GM12878 (cell line): Measurements from ENCODE around the gene CAPN2. TPM values are rescaled to one million over a fixed set of nuclear protein-coding genes. Genes with fewer than 3 reads are reported as not detected.

Source experiments
- ATAC-seq: fragments of 200-7000 bp; cut with Tn5 transposase; 3 replicates; pipeline ENCODE4 v1.9.1; 2020; ENCODE audit warnings: mild to moderate bottlenecking, moderate library complexity
- BruUV-seq: library from RNA; stranded (reverse); fragments of 400-500 nt; replicated peaks from 2 replicates; lab custom pipeline; 2021; lab: Mats Ljungman, UMichigan
- CTCF ChIA-PET: fragments of 300-600 bp; sonication (Branson Sonifier 250); formaldehyde crosslinking; extraction: SDS; loops from one replicate; lab custom pipeline; 2021; ENCODE audit warnings: inconsistent platforms; lab: Yijun Ruan, JAX
- POLR2A ChIA-PET: fragments of 350-600 bp; formaldehyde crosslinking; extraction: SDS; loops from one replicate; lab custom pipeline; 2021; ENCODE audit warnings: inconsistent platforms; lab: Charles Lee
- RAD21 ChIA-PET: fragments of 300-600 bp; sonication (Branson Sonifier 250); formaldehyde crosslinking; loops from one replicate; lab custom pipeline; 2023; ENCODE audit warnings: antibody characterized with exemption; ENCODE audit not compliant: unreplicated experiment; lab: Charles Lee
- SMC1A ChIA-PET: fragments of 300-600 bp; sonication (Branson Sonifier 250); formaldehyde crosslinking; loops from one replicate; lab custom pipeline; 2023; ENCODE audit not compliant: unreplicated experiment, uncharacterized antibody; lab: Charles Lee
- DNase-seq: peaks from one replicate; pipeline ENCODE4 v3.0.0-alpha.2; 2011; ENCODE audit warnings: low read depth, low spot score
- FAIRE-seq: peaks from 3 replicates; lab custom pipeline; 2011; peaks lifted over from hg19 to GRCh38; lab: Jason Lieb, UNC
- H2AFZ ChIP-seq: 2 replicates; pipeline ENCODE4 v1.6.0; 2011; ENCODE audit warnings: low read depth, low read length, control low read depth; ENCODE audit not compliant: control insufficient read depth
- H3K27ac ChIP-seq: 2 replicates; pipeline ENCODE4 v1.5.1; 2011; ENCODE audit warnings: control low read depth; ENCODE audit not compliant: control insufficient read depth, insufficient read depth
- H3K27me3 ChIP-seq, 2 experiments: replicated peaks in 1 of 2; 2 replicates each; pipeline versions ENCODE4 v1.6.0 to v1.6.1; 2011; ENCODE audit warnings: low read length in 1 of 2; ENCODE audit not compliant: control insufficient read depth in 2 of 2, insufficient read depth in 2 of 2
- H3K36me3 ChIP-seq, 2 experiments: 2 replicates each; pipeline ENCODE4 v1.5.1; 2011; ENCODE audit warnings: low read length in 1 of 2; ENCODE audit not compliant: control insufficient read depth in 2 of 2, insufficient read depth in 2 of 2
- H3K4me1 ChIP-seq: 2 replicates; pipeline ENCODE4 v1.6.1; 2011; ENCODE audit warnings: mild to moderate bottlenecking, low read length, moderate library complexity, mixed read lengths; ENCODE audit not compliant: control insufficient read depth, insufficient read depth
- H3K4me2 ChIP-seq: 2 replicates; pipeline ENCODE4 v1.6.0; 2011; ENCODE audit warnings: control low read depth; ENCODE audit not compliant: control insufficient read depth, insufficient read depth
- H3K4me3 ChIP-seq: fragments of 200-600 bp; sonication (generic); 2 replicates; pipeline ENCODE4 v1.5.1; 2016
- H3K79me2 ChIP-seq: 2 replicates; pipeline ENCODE4 v1.6.0; 2011; ENCODE audit warnings: low read length; ENCODE audit not compliant: control insufficient read depth, insufficient read depth
- H3K9ac ChIP-seq: 2 replicates; pipeline ENCODE4 v1.8.0; 2011; ENCODE audit warnings: low read length, control low read depth, mixed read lengths; ENCODE audit not compliant: control insufficient read depth, insufficient read depth
- H3K9me3 ChIP-seq: replicated peaks from 3 replicates; pipeline ENCODE4 v1.5.1; 2011; ENCODE audit warnings: mild to moderate bottlenecking, low read length; ENCODE audit not compliant: control insufficient read depth, insufficient read depth
- H4K20me1 ChIP-seq: 2 replicates; pipeline ENCODE4 v1.6.0; 2011; ENCODE audit not compliant: control insufficient read depth, insufficient read depth
- ETV6 ChIP-seq, 2 experiments: fragments of 450-650 bp in 1 of 2; IDR thresholded peaks in 1 of 2; conservative IDR thresholded peaks in 1 of 2; 2 replicates each; pipeline ENCODE4 v1.6.1; 2014; ENCODE audit warnings: antibody characterized with exemption in 1 of 2, borderline replicate concordance in 1 of 2, low read depth in 1 of 2, mild to moderate bottlenecking in 1 of 2, moderate library complexity in 1 of 2
- JUND ChIP-seq: IDR thresholded peaks from 2 replicates; pipeline ENCODE4 v1.6.1; 2012; ENCODE audit warnings: low read depth, mild to moderate bottlenecking, low read length, improper control_type of control experiment, moderate library complexity
- KDM1A ChIP-seq: fragments of 200-600 bp; sonication (generic); IDR thresholded peaks from 2 replicates; pipeline ENCODE4 v1.6.1; 2016; ENCODE audit warnings: borderline replicate concordance
- MTA3 ChIP-seq: IDR thresholded peaks from 2 replicates; pipeline ENCODE4 v1.6.1; 2012; ENCODE audit warnings: low read length, inconsistent platforms, borderline replicate concordance
- NR2F1 ChIP-seq: fragments of 450-650 bp; conservative IDR thresholded peaks from 2 replicates; pipeline ENCODE4 v1.6.1; 2017; ENCODE audit warnings: mild to moderate bottlenecking
- RB1 ChIP-seq: fragments of 450-650 bp; formaldehyde crosslinking; IDR thresholded peaks from 2 replicates; pipeline ENCODE4 v1.6.1; 2017; ENCODE audit warnings: mild to moderate bottlenecking, borderline replicate concordance
- RBBP5 ChIP-seq: fragments of 200-600 bp; sonication (generic); conservative IDR thresholded peaks from 2 replicates; pipeline ENCODE4 v1.6.1; 2016
- TAF1 ChIP-seq: IDR thresholded peaks from 2 replicates; pipeline ENCODE4 v1.6.1; 2011; ENCODE audit warnings: mild to moderate bottlenecking, low read depth, low read length, borderline replicate concordance
- ZNF24 ChIP-seq: fragments of 450-650 bp; IDR thresholded peaks from 2 replicates; pipeline ENCODE4 v1.6.1; 2017; ENCODE audit warnings: antibody characterized with exemption, mild to moderate bottlenecking
- ZNF384 ChIP-seq: IDR thresholded peaks from 2 replicates; pipeline ENCODE4 v1.6.1; 2012; ENCODE audit warnings: low read depth, mild to moderate bottlenecking, low read length, improper control_type of control experiment, borderline replicate concordance
- WGBS: methylation state at CpG from one replicate; pipeline ENCODE4 v1.1.6; 2016; ENCODE audit warnings: low lambda C conversion rate; ENCODE audit not compliant: insufficient replicate concordance, insufficient coverage; ENCODE audit errors: missing lambda C conversion rate; 5-methylcytosine and 5-hydroxymethylcytosine counted together
- in situ Hi-C: fragments of 300-500 bp; cut with MboI; formaldehyde crosslinking; loops from 9 replicates; pipeline ENCODE4 v1.14.3; 2018; ENCODE audit warnings: mixed read lengths
- intact Hi-C: fragments of 100-400 bp; cut with micrococcal nuclease; formaldehyde crosslinking; loops from one replicate; pipeline ENCODE4 v1.14.2; 2022; ENCODE audit not compliant: unreplicated experiment
- polyA plus RNA-seq, 11 experiments: library from polyadenylated mRNA; depleted of rRNA in 4 of 11; unstranded in 6 of 11; stranded (reverse) in 5 of 11; fragments of >200 nt; fragmentation: Nextera tagmentation in 4 of 11; fragmentation: Illumina TruSeq in 1 of 11; extraction: Ambion mirVana in 4 of 11; extraction: Trizol in 1 of 11; gene quantifications; 1 replicate in 1 of 11; 2 replicates in 10 of 11; pipeline versions ENCODE4 v1.2.1 to v1.2.3, GENCODE V29; 2011 to 2016; ENCODE audit warnings: inconsistent platforms in 2 of 11, missing spikeins in 2 of 11, low read depth in 1 of 11
- total RNA-seq, 4 experiments: library from RNA; depleted of rRNA in 3 of 4; stranded (reverse); fragments of >200 nt in 3 of 4; fragmentation: Illumina TruSeq in 1 of 4; extraction: Trizol in 1 of 4; gene quantifications; 2 replicates each; pipeline versions ENCODE4 v1.2.1 to v1.2.3, GENCODE V29; 2013 to 2021
- TF ChIP-seq, protein P1 (sequence below): fragments of 450-650 bp; IDR thresholded peaks from 2 replicates; pipeline ENCODE4 v1.6.1; 2017; ENCODE audit warnings: mild to moderate bottlenecking, moderate library complexity
- TF ChIP-seq, protein P2 (sequence below): IDR thresholded peaks from 2 replicates; pipeline ENCODE4 v1.6.1; 2012; ENCODE audit warnings: mild to moderate bottlenecking, low read depth, low read length
- TF ChIP-seq, protein P3 (sequence below): IDR thresholded peaks from 2 replicates; pipeline ENCODE4 v1.6.1; 2011; ENCODE audit warnings: low read depth, low read length, improper control_type of control experiment, borderline replicate concordance

Gene CAPN2
- total and polyA plus RNA-seq, 10 of the 15 experiments (the other 5 are each of a cell fraction or from before 2014, with no cell fraction given): 6.0 to 21.4 (median 16.6) TPM

DNA sequence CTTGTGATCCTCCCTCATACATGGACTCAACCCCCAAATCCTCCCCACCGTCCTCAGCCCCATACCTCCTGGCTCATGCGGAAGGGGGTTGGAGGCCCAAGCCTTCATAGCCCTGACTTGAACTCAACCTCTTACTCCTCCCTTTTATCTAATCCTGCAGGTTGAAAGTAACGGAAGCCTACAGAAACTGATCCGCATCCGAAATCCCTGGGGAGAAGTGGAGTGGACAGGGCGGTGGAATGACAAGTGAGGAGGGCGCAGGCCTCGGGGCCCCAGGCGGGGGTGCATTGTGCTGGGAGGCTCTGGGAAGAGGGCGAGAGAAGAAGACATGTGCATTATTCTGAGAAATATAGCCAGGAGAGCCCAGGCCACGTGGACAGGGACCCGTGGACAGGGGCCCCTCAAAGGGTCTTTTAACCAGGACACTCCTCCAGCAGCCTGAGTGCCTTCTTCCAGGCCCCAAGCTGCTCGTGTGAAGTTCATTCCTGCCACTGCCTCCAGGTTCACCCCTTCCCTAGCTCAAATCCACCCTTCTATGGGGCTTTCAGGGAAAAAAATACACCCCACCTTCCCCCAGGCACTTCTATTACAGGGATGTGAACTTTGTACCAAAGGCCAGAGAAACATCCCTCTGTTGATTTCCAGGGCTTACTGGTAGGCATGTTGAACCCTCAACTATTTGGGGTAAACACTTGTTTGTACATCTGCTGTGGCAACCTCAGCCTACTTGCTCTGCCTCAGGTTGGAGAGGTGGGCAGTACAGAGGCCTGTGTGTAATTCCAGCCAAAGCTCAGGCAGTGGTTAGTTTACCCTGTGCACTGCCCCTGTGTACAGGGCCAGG is 38.6 kb downstream of the CAPN2 start:
- peaks cover 6% of the 10 kb centered on the region for H3K4me1 ChIP-seq
- ATAC-seq (no peak), DNase-seq (no peak), FAIRE-seq (no peak)
- H2AFZ ChIP-seq: no peak overlapping the region
- no peaks in the 10 kb centered on the region for H4K20me1 ChIP-seq
- CTCF ChIA-PET: interaction anchor here (0.7 to 6.0 kb wide), 9 partner anchors 13 to 60 kb away, joined by 3 to 69 read pairs (median 7); partner anchors contain the start of gene CAPN2
- no peak overlapping the region for H3K4me2 ChIP-seq
- 84% methylated on average over 13 of the region's 13 CpGs for WGBS
- no peak overlapping the region for H3K9ac ChIP-seq
- BruUV-seq: no TSS peak
- intact Hi-C loops (no loop called here), in situ Hi-C loops (loop anchor here (5.0 kb wide), 1 partner anchor 54 kb away; no protein-coding TSS in a partner anchor)
- SMC1A ChIA-PET: interaction anchor here (1.2 to 2.5 kb wide), 3 partner anchors 52 to 55 kb away, joined by 3 to 24 read pairs (median 6); no protein-coding TSS in a partner anchor
- H3K9me3 ChIP-seq: no peaks in the 10 kb centered on the region
- H3K27ac ChIP-seq: no peak overlapping the region
- H3K27me3 ChIP-seq: no peaks in the 10 kb centered on the region
- RAD21 ChIA-PET: interaction anchor here (0.7 to 1.3 kb wide), 6 partner anchors 20 to 61 kb away, joined by 3 read pairs; no protein-coding TSS in a partner anchor
- no peaks in the 10 kb centered on the region for H3K79me2 ChIP-seq
- H3K4me3 ChIP-seq: no peak overlapping the region
- peaks cover 0 to 3% of the 10 kb centered on the region in 2 experiments; a peak in 3 of 4 replicates for H3K36me3 ChIP-seq
- POLR2A ChIA-PET: no interaction called here
- TF ChIP-seq NR2F1 (no peak), ZNF24 (no peak), RBBP5 (no peak), ZNF384 (no peak), JUND (no peak), RB1 (no peak), ETV6 (conservative IDR thresholded peaks at IDR 0.05 in 1 of 2, IDR thresholded peaks at IDR 0.05 in 1 of 2; ENCODE audit: borderline replicate concordance in 1 of 2, low read depth in 1 of 2) (no peak), TAF1 (no peak), MTA3 (no peak), KDM1A (no peak)
- TF ChIP-seq, protein P1, sequence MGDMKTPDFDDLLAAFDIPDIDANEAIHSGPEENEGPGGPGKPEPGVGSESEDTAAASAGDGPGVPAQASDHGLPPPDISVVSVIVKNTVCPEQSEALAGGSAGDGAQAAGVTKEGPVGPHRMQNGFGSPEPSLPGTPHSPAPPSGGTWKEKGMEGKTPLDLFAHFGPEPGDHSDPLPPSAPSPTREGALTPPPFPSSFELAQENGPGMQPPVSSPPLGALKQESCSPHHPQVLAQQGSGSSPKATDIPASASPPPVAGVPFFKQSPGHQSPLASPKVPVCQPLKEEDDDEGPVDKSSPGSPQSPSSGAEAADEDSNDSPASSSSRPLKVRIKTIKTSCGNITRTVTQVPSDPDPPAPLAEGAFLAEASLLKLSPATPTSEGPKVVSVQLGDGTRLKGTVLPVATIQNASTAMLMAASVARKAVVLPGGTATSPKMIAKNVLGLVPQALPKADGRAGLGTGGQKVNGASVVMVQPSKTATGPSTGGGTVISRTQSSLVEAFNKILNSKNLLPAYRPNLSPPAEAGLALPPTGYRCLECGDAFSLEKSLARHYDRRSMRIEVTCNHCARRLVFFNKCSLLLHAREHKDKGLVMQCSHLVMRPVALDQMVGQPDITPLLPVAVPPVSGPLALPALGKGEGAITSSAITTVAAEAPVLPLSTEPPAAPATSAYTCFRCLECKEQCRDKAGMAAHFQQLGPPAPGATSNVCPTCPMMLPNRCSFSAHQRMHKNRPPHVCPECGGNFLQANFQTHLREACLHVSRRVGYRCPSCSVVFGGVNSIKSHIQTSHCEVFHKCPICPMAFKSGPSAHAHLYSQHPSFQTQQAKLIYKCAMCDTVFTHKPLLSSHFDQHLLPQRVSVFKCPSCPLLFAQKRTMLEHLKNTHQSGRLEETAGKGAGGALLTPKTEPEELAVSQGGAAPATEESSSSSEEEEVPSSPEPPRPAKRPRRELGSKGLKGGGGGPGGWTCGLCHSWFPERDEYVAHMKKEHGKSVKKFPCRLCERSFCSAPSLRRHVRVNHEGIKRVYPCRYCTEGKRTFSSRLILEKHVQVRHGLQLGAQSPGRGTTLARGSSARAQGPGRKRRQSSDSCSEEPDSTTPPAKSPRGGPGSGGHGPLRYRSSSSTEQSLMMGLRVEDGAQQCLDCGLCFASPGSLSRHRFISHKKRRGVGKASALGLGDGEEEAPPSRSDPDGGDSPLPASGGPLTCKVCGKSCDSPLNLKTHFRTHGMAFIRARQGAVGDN: no peak
- TF ChIP-seq, protein P2, sequence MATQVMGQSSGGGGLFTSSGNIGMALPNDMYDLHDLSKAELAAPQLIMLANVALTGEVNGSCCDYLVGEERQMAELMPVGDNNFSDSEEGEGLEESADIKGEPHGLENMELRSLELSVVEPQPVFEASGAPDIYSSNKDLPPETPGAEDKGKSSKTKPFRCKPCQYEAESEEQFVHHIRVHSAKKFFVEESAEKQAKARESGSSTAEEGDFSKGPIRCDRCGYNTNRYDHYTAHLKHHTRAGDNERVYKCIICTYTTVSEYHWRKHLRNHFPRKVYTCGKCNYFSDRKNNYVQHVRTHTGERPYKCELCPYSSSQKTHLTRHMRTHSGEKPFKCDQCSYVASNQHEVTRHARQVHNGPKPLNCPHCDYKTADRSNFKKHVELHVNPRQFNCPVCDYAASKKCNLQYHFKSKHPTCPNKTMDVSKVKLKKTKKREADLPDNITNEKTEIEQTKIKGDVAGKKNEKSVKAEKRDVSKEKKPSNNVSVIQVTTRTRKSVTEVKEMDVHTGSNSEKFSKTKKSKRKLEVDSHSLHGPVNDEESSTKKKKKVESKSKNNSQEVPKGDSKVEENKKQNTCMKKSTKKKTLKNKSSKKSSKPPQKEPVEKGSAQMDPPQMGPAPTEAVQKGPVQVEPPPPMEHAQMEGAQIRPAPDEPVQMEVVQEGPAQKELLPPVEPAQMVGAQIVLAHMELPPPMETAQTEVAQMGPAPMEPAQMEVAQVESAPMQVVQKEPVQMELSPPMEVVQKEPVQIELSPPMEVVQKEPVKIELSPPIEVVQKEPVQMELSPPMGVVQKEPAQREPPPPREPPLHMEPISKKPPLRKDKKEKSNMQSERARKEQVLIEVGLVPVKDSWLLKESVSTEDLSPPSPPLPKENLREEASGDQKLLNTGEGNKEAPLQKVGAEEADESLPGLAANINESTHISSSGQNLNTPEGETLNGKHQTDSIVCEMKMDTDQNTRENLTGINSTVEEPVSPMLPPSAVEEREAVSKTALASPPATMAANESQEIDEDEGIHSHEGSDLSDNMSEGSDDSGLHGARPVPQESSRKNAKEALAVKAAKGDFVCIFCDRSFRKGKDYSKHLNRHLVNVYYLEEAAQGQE: no peak
- TF ChIP-seq, protein P3, sequence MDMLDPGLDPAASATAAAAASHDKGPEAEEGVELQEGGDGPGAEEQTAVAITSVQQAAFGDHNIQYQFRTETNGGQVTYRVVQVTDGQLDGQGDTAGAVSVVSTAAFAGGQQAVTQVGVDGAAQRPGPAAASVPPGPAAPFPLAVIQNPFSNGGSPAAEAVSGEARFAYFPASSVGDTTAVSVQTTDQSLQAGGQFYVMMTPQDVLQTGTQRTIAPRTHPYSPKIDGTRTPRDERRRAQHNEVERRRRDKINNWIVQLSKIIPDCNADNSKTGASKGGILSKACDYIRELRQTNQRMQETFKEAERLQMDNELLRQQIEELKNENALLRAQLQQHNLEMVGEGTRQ: no peak
